IMR-90 (cell line): ENCODE results near the gene ZFYVE28. TPM values are rescaled to one million over a fixed set of nuclear protein-coding genes. Genes with fewer than 3 reads are reported as not detected.

ENCODE experiments used
- ATAC-seq: fragments of 200-7000 bp; cut with Tn5 transposase; 2 replicates; pipeline ENCODE4 v1.9.1; 2020; ENCODE audit warnings: low read depth, mild to moderate bottlenecking, moderate library complexity
- BruUV-seq: library from RNA; stranded (reverse); fragments of 400-500 nt; replicated peaks from 2 replicates; lab custom pipeline; 2021; lab: Mats Ljungman, UMichigan
- CTCF ChIA-PET: fragments of 300-600 bp; formaldehyde crosslinking; extraction: SDS; loops from one replicate; lab custom pipeline; 2021; ENCODE audit warnings: antibody characterized with exemption; lab: Yijun Ruan, JAX
- POLR2A ChIA-PET: fragments of 300-600 bp; sonication (Branson Sonifier 250); formaldehyde crosslinking; loops from one replicate; lab custom pipeline; 2022; ENCODE audit warnings: antibody characterized with exemption; ENCODE audit not compliant: unreplicated experiment; lab: Charles Lee
- DNase-seq: peaks from one replicate; pipeline ENCODE4 v3.0.0; 2013
- H2AFZ ChIP-seq: replicated peaks from 2 replicates; pipeline ENCODE3; 2013; ENCODE audit warnings: low read length, mild to moderate bottlenecking; ENCODE audit not compliant: poor library complexity
- H2AK5ac ChIP-seq: 2 replicates; pipeline ENCODE4 v1.6.1; 2013; ENCODE audit warnings: low read depth, low read length, inconsistent platforms
- H2AK9ac ChIP-seq: replicated peaks from 2 replicates; pipeline ENCODE3; 2013; ENCODE audit warnings: mild to moderate bottlenecking, low read depth, low read length, moderate library complexity; ENCODE audit not compliant: poor library complexity
- H2BK120ac ChIP-seq: 2 replicates; pipeline ENCODE4 v1.6.1; 2013; ENCODE audit warnings: low read depth, low read length, inconsistent platforms
- H2BK15ac ChIP-seq: 3 replicates; pipeline ENCODE4 v1.6.1; 2013; ENCODE audit warnings: low read depth, low read length, inconsistent platforms
- H2BK20ac ChIP-seq: 2 replicates; pipeline ENCODE4 v1.6.1; 2013; ENCODE audit warnings: low read depth, mild to moderate bottlenecking, inconsistent platforms, low read length, moderate library complexity
- H2BK5ac ChIP-seq: 2 replicates; pipeline ENCODE4 v1.6.1; 2013; ENCODE audit warnings: mild to moderate bottlenecking, low read depth, low read length, inconsistent platforms; ENCODE audit not compliant: poor library complexity, severe bottlenecking
- H3K14ac ChIP-seq: replicated peaks from 2 replicates; pipeline ENCODE4 v1.6.1; 2013; ENCODE audit warnings: low read depth, low read length, inconsistent platforms
- H3K18ac ChIP-seq: 2 replicates; pipeline ENCODE4 v1.6.1; 2013; ENCODE audit warnings: low read depth, low read length, control low read depth
- H3K23ac ChIP-seq: 2 replicates; pipeline ENCODE4 v1.6.1; 2013; ENCODE audit warnings: low read depth, low read length, inconsistent platforms
- H3K27ac ChIP-seq: 2 replicates; pipeline ENCODE4 v1.5.1; 2013; ENCODE audit warnings: mild to moderate bottlenecking, control low read depth, low read length; ENCODE audit not compliant: insufficient read depth
- H3K27me3 ChIP-seq: 2 replicates; pipeline ENCODE4 v1.6.1; 2013; ENCODE audit warnings: low read length; ENCODE audit not compliant: control insufficient read depth, insufficient read depth
- H3K36me3 ChIP-seq: 2 replicates; pipeline ENCODE4 v1.6.1; 2013; ENCODE audit warnings: low read length, mixed read lengths; ENCODE audit not compliant: control insufficient read depth, insufficient read depth
- H3K4ac ChIP-seq: 2 replicates; pipeline ENCODE4 v1.6.1; 2013; ENCODE audit warnings: low read depth, low read length, inconsistent platforms
- H3K4me1 ChIP-seq: 2 replicates; pipeline ENCODE4 v1.6.1; 2013; ENCODE audit warnings: low read length, mixed read lengths; ENCODE audit not compliant: control insufficient read depth, insufficient read depth
- H3K4me2 ChIP-seq: 2 replicates; pipeline ENCODE4 v1.6.1; 2013; ENCODE audit warnings: low read depth, mild to moderate bottlenecking, control low read depth, low read length, moderate library complexity
- H3K4me3 ChIP-seq: 2 replicates; pipeline ENCODE4 v1.5.1; 2013; ENCODE audit warnings: low read depth, mild to moderate bottlenecking, control low read depth, low read length, moderate library complexity; ENCODE audit not compliant: insufficient read depth
- H3K56ac ChIP-seq: 2 replicates; pipeline ENCODE4 v1.6.1; 2013; ENCODE audit warnings: low read length, inconsistent platforms; ENCODE audit not compliant: insufficient read depth; ENCODE audit errors: extremely low read depth
- H3K79me1 ChIP-seq, 2 experiments: 2 replicates each; pipeline ENCODE4 v1.6.1; 2013; ENCODE audit warnings: low read length in 2 of 2, inconsistent platforms in 1 of 2, low read depth in 1 of 2
- H3K9ac ChIP-seq: 2 replicates; pipeline ENCODE4 v1.6.1; 2013; ENCODE audit warnings: low read depth, low read length, control low read depth
- H3K9me1 ChIP-seq: 2 replicates; pipeline ENCODE4 v1.6.1; 2013; ENCODE audit warnings: low read length, inconsistent platforms; ENCODE audit not compliant: insufficient read depth
- H3K9me3 ChIP-seq: 2 replicates; pipeline ENCODE4 v1.6.1; 2013; ENCODE audit warnings: low read length; ENCODE audit not compliant: control insufficient read depth, insufficient read depth
- H4K20me1 ChIP-seq: 2 replicates; pipeline ENCODE4 v1.6.1; 2013; ENCODE audit warnings: low read length, inconsistent platforms; ENCODE audit not compliant: insufficient read depth
- H4K5ac ChIP-seq: 2 replicates; pipeline ENCODE4 v1.6.1; 2013; ENCODE audit warnings: mild to moderate bottlenecking, low read depth, low read length, control low read depth
- H4K8ac ChIP-seq, 2 experiments: 2 replicates each; pipeline ENCODE4 v1.6.1; 2013; ENCODE audit warnings: low read depth in 2 of 2, low read length in 2 of 2, control low read depth in 1 of 2, inconsistent platforms in 1 of 2
- H4K91ac ChIP-seq: 2 replicates; pipeline ENCODE4 v1.6.1; 2013; ENCODE audit warnings: low read depth, low read length, inconsistent platforms; ENCODE audit not compliant: insufficient read depth
- BHLHE40 ChIP-seq: fragments of 150-350 bp; IDR thresholded peaks from 2 replicates; pipeline ENCODE4 v1.6.1; 2016; ENCODE audit warnings: mild to moderate bottlenecking, low read depth, low read length
- CEBPB ChIP-seq: IDR thresholded peaks from 2 replicates; pipeline ENCODE4 v1.6.1; 2012; ENCODE audit warnings: low read depth, low read length, improper control_type of control experiment
- ELK1 ChIP-seq: fragments of 150-350 bp; IDR thresholded peaks from 2 replicates; pipeline ENCODE4 v1.6.1; 2016; ENCODE audit warnings: low read depth, mild to moderate bottlenecking, low read length, moderate library complexity, borderline replicate concordance
- FOS ChIP-seq: fragments of 150-350 bp; IDR thresholded peaks from 2 replicates; pipeline ENCODE4 v1.6.1; 2016; ENCODE audit warnings: low read depth, low read length
- MAFK ChIP-seq: IDR thresholded peaks from 2 replicates; pipeline ENCODE4 v1.6.1; 2012; ENCODE audit warnings: low read depth, low read length, improper control_type of control experiment
- MAZ ChIP-seq: IDR thresholded peaks from 2 replicates; pipeline ENCODE4 v1.6.1; 2012; ENCODE audit warnings: low read depth, mild to moderate bottlenecking, low read length, improper control_type of control experiment, moderate library complexity, borderline replicate concordance
- MXI1 ChIP-seq: IDR thresholded peaks from 2 replicates; pipeline ENCODE4 v1.6.1; 2012; ENCODE audit warnings: low read depth, mild to moderate bottlenecking, low read length, moderate library complexity, borderline replicate concordance
- NFE2L2 ChIP-seq: fragments of 150-350 bp; IDR thresholded peaks from 2 replicates; pipeline ENCODE4 v1.6.1; 2016; ENCODE audit warnings: low read depth, mild to moderate bottlenecking, low read length
- POLR2A ChIP-seq: IDR thresholded peaks from 2 replicates; pipeline ENCODE4 v1.6.1; 2012; ENCODE audit warnings: mild to moderate bottlenecking, low read depth, low read length
- RAD21 ChIP-seq: IDR thresholded peaks from 2 replicates; pipeline ENCODE4 v1.6.1; 2012; ENCODE audit warnings: low read length, improper control_type of control experiment
- RCOR1 ChIP-seq: IDR thresholded peaks from 2 replicates; pipeline ENCODE4 v1.6.1; 2012; ENCODE audit warnings: mild to moderate bottlenecking, low read length, improper control_type of control experiment; ENCODE audit not compliant: insufficient replicate concordance
- SMC3 ChIP-seq: fragments of 150-350 bp; IDR thresholded peaks from 2 replicates; pipeline ENCODE4 v1.6.1; 2016; ENCODE audit warnings: low read depth, mild to moderate bottlenecking, antibody characterized with exemption, low read length, moderate library complexity
- WGBS, 2 experiments: methylation state at CpG; one replicate each; pipeline versions ENCODE4 v1.1.5 to v1.1.7; 2013; ENCODE audit warnings: missing lambda C conversion rate in 2 of 2; ENCODE audit not compliant: insufficient read length in 1 of 2; ENCODE audit errors: extremely low coverage in 2 of 2; 5-methylcytosine and 5-hydroxymethylcytosine counted together
- dilution Hi-C: fragments of 300-500 bp; cut with HindIII; formaldehyde crosslinking; loops from one replicate; pipeline ENCODE4 v1.14.3; 2018; ENCODE audit warnings: low sequenced_read_pairs; ENCODE audit not compliant: unreplicated experiment
- in situ Hi-C: fragments of 300-500 bp; cut with MboI; formaldehyde crosslinking; loops from 3 replicates; pipeline ENCODE4 v1.14.3; 2019; ENCODE audit warnings: low sequenced_read_pairs, inconsistent platforms, mixed read lengths
- intact Hi-C: fragments of 100-400 bp; cut with micrococcal nuclease; formaldehyde crosslinking; loops from 2 replicates; pipeline ENCODE4 v1.10.0; 2022
- polyA plus RNA-seq, 3 experiments: library from polyadenylated mRNA; depleted of rRNA; stranded (reverse); fragments of >200 nt; gene quantifications; 2 replicates each; pipeline ENCODE4 v1.2.3, GENCODE V29; 2012; ENCODE audit warnings: low replicate concordance in 1 of 3
- total RNA-seq: library from RNA; depleted of rRNA; stranded (reverse); fragments of >200 nt; gene quantifications from 2 replicates; pipeline ENCODE4 v1.2.3, GENCODE V29; 2012

Gene ZFYVE28
- total and polyA plus RNA-seq, 2 of the 4 experiments (the other 2 are of a cell fraction): 0.36 to 1.2 TPM

GRCh38 chr4:2272026-2272827 lies 146.2 kb downstream of the ZFYVE28 start:
- DNase-seq: no peak
- Histone ChIP-seq H4K5ac (no peak overlapping the region), H3K14ac (no peak overlapping the region), H3K56ac (no peak overlapping the region), H3K27me3 (peaks cover 2% of the 10 kb centered on the region; the same call in 1 of the 2 replicates), H3K9me3 (no peaks in the 10 kb centered on the region), H3K4ac (no peak overlapping the region), H3K27ac (no peak overlapping the region), H3K9me1 (no peaks in the 10 kb centered on the region), H3K4me2 (no peak overlapping the region), H4K20me1 (no peaks in the 10 kb centered on the region), H3K79me1 (no peaks in the 10 kb centered on the region), H4K91ac (no peak overlapping the region), H3K4me3 (no peak overlapping the region), H2BK120ac (no peak overlapping the region), H2AK9ac (no peak overlapping the region), H3K4me1 (no peaks in the 10 kb centered on the region; the same call in 1 of the 2 replicates), H3K9ac (no peak overlapping the region), H2AFZ (no peak overlapping the region), H3K36me3 (no peaks in the 10 kb centered on the region), H2BK20ac (no peak overlapping the region), H2BK15ac (no peak overlapping the region), H3K23ac (no peak overlapping the region), H2AK5ac (no peak overlapping the region), H3K18ac (no peak overlapping the region), H2BK5ac (no peak overlapping the region), H4K8ac (no peak overlapping the region)
- TF ChIP-seq CEBPB: no peak
- no peak for TF ChIP-seq RAD21
- no peak for TF ChIP-seq MXI1
- no peak for TF ChIP-seq POLR2A
- no peak for TF ChIP-seq MAZ
- TF ChIP-seq MAFK: no peak
- no peak for TF ChIP-seq RCOR1
- no peak for TF ChIP-seq SMC3
- TF ChIP-seq FOS: no peak
- no peak for TF ChIP-seq NFE2L2
- TF ChIP-seq BHLHE40: no peak
- no peak for TF ChIP-seq ELK1
- ChIA-PET CTCF (no interaction called here), POLR2A (no interaction called here)
- intact Hi-C loops: no loop called here
- WGBS, 2 experiments: 92% methylated on average over 2 of the region's 25 CpGs; no CpG with 5 or more reads in 1 of the 2 experiments
- no peak for ATAC-seq
- in situ Hi-C loops: no loop called here
- dilution Hi-C loops: no loop called here
- no TSS peak for BruUV-seq
